Activated naive CD8-positive, alpha-beta T cell treated with anti-CD3 and anti-CD28 coated beads, Interleukin-2, amount 50 U/mL, for 24 hours (primary cell): ENCODE data around the gene PTPN23.

Experiments used
- ATAC-seq: fragments of 150-1000 bp; cut with Tn5 transposase; one replicate; pipeline ENCODE4 v1.10.0; 2021
- DNase-seq: peaks from one replicate; pipeline ENCODE4 v3.0.0; 2021
- H3K27ac Mint-ChIP-seq: one replicate; pipeline ENCODE4 v1.8.0; 2021; ENCODE audit warnings: mild to moderate bottlenecking, mixed read lengths
- H3K27me3 Mint-ChIP-seq: one replicate; pipeline ENCODE4 v1.8.0; 2021; ENCODE audit warnings: mixed read lengths
- H3K36me3 Mint-ChIP-seq: one replicate; pipeline ENCODE4 v1.8.0; 2021; ENCODE audit warnings: low read depth, mixed read lengths
- H3K4me1 Mint-ChIP-seq: one replicate; pipeline ENCODE4 v1.8.0; 2021; ENCODE audit warnings: mixed read lengths
- H3K4me3 Mint-ChIP-seq: one replicate; pipeline ENCODE4 v1.8.0; 2021; ENCODE audit warnings: mild to moderate bottlenecking, moderate library complexity, mixed read lengths
- H3K9me3 Mint-ChIP-seq: one replicate; pipeline ENCODE4 v1.8.0; 2021; ENCODE audit warnings: mixed read lengths

The PTPN23 gene

GRCh38 chr3:47406762-47407149 is 25.9 kb downstream of the PTPN23 start:
- Mint-ChIP-seq H3K9me3 (no peaks in the 10 kb centered on the region), H3K4me3 (no peak overlapping the region), H3K27ac (no peak overlapping the region), H3K4me1 (no peaks in the 10 kb centered on the region), H3K27me3 (no peaks in the 10 kb centered on the region), H3K36me3 (peaks cover 4% of the 10 kb centered on the region)
- no peak for ATAC-seq
- DNase-seq = no peak

DNA sequence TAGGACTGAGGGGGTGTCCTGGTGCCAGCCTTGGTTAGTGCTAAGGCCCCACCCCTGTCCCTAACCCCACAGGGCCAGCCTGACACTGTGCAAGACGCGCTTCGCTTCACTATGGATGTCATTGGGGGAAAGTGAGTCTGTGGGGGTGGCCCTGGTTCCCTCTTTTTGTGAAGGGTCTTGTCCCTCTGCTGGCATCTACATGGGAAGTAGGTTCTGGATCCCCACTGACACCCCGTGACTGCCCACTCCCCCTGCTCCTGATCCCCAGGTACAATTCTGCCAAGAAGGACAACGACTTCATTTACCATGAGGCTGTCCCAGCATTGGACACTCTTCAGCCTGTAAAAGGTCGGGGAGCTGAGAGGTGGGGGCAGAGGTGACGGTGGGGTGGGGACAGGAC is 26.4 kb downstream of the PTPN23 start:
- no peak overlapping the region for H3K4me3 Mint-ChIP-seq
- DNase-seq (no peak), ATAC-seq (no peak)
- H3K27ac Mint-ChIP-seq = no peak overlapping the region
- no peaks in the 10 kb centered on the region for H3K4me1 Mint-ChIP-seq
- H3K27me3 Mint-ChIP-seq = no peaks in the 10 kb centered on the region
- H3K9me3 Mint-ChIP-seq = no peaks in the 10 kb centered on the region
- H3K36me3 Mint-ChIP-seq = peaks cover 4% of the 10 kb centered on the region

GRCh38 chr3:47407896-47408838 is 27.3 kb downstream of the PTPN23 start:
- DNase-seq (no peak), ATAC-seq (no peak)
- no peaks in the 10 kb centered on the region for H3K27me3 Mint-ChIP-seq
- peaks cover 7% of the 10 kb centered on the region for H3K36me3 Mint-ChIP-seq
- H3K4me3 Mint-ChIP-seq = no peak overlapping the region
- H3K27ac Mint-ChIP-seq = peak overlapping the region; percentile 22
- no peaks in the 10 kb centered on the region for H3K9me3 Mint-ChIP-seq
- H3K4me1 Mint-ChIP-seq = no peaks in the 10 kb centered on the region

DNA sequence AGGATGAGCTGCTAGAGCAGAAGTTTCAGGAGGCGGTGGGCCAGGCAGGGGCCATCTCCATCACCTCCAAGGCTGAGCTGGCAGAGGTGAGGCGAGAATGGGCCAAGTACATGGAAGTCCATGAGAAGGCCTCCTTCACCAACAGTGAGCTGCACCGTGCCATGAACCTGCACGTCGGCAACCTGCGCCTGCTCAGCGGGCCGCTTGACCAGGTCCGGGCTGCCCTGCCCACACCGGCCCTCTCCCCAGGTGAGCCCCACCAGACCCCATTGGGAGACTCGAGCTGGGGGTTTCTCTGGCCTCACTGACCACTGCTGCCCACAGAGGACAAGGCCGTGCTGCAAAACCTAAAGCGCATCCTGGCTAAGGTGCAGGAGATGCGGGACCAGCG is 28.0 kb downstream of the PTPN23 start:
- no peaks in the 10 kb centered on the region for H3K9me3 Mint-ChIP-seq
- H3K36me3 Mint-ChIP-seq = peaks cover 10% of the 10 kb centered on the region
- DNase-seq (no peak), ATAC-seq (no peak)
- H3K4me1 Mint-ChIP-seq = no peaks in the 10 kb centered on the region
- no peak overlapping the region for H3K4me3 Mint-ChIP-seq
- no peak overlapping the region for H3K27ac Mint-ChIP-seq
- no peaks in the 10 kb centered on the region for H3K27me3 Mint-ChIP-seq

GRCh38 chr3:47409284-47409683 is 28.5 kb downstream of the PTPN23 start:
- no peaks in the 10 kb centered on the region for H3K27me3 Mint-ChIP-seq
- DNase-seq (no peak), ATAC-seq (no peak)
- H3K9me3 Mint-ChIP-seq = no peaks in the 10 kb centered on the region
- H3K36me3 Mint-ChIP-seq = peaks cover 10% of the 10 kb centered on the region
- no peak overlapping the region for H3K27ac Mint-ChIP-seq
- no peak overlapping the region for H3K4me3 Mint-ChIP-seq
- no peaks in the 10 kb centered on the region for H3K4me1 Mint-ChIP-seq

- ATAC-seq (no peak), DNase-seq (no peak)
- H3K4me1 Mint-ChIP-seq = no peaks in the 10 kb centered on the region
- no peaks in the 10 kb centered on the region for H3K27me3 Mint-ChIP-seq
- H3K36me3 Mint-ChIP-seq = peaks cover 10% of the 10 kb centered on the region
- no peaks in the 10 kb centered on the region for H3K9me3 Mint-ChIP-seq
- H3K27ac Mint-ChIP-seq = no peak overlapping the region
- H3K4me3 Mint-ChIP-seq = no peak overlapping the region
Measured at GRCh38 chr3:47409688-47410416, 29.0 kb downstream of the PTPN23 start.

DNA sequence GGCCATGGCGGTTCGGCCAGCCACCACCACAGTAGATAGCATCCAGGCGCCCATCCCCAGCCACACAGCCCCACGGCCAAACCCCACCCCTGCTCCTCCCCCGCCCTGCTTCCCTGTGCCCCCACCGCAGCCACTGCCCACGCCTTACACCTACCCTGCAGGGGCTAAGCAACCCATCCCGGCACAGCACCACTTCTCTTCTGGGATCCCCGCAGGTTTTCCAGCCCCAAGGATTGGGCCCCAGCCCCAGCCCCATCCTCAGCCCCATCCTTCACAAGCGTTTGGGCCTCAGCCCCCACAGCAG is 29.5 kb downstream of the PTPN23 start:
- DNase-seq = no peak
- H3K27me3 Mint-ChIP-seq = no peaks in the 10 kb centered on the region
- ATAC-seq = no peak
- no peak overlapping the region for H3K27ac Mint-ChIP-seq
- no peaks in the 10 kb centered on the region for H3K4me1 Mint-ChIP-seq
- H3K36me3 Mint-ChIP-seq = peaks cover 10% of the 10 kb centered on the region
- H3K9me3 Mint-ChIP-seq = no peaks in the 10 kb centered on the region
- H3K4me3 Mint-ChIP-seq = no peak overlapping the region

DNA sequence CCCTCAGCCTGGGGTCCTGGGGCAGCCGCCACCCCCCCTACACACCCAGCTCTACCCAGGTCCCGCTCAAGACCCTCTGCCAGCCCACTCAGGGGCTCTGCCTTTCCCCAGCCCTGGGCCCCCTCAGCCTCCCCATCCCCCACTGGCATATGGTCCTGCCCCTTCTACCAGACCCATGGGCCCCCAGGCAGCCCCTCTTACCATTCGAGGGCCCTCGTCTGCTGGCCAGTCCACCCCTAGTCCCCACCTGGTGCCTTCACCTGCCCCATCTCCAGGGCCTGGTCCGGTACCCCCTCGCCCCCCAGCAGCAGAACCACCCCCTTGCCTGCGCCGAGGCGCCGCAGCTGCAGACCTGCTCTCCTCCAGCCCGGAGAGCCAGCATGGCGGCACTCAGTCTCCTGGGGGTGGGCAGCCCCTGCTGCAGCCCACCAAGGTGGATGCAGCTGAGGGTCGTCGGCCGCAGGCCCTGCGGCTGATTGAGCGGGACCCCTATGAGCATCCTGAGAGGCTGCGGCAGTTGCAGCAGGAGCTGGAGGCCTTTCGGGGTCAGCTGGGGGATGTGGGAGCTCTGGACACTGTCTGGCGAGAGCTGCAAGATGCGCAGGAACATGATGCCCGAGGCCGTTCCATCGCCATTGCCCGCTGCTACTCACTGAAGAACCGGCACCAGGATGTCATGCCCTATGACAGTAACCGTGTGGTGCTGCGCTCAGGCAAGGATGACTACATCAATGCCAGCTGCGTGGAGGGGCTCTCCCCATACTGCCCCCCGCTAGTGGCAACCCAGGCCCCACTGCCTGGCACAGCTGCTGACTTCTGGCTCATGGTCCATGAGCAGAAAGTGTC is 30.2 kb downstream of the PTPN23 start:
- no peak overlapping the region for H3K4me3 Mint-ChIP-seq
- no peaks in the 10 kb centered on the region for H3K27me3 Mint-ChIP-seq
- no peaks in the 10 kb centered on the region for H3K9me3 Mint-ChIP-seq
- peaks cover 11% of the 10 kb centered on the region for H3K36me3 Mint-ChIP-seq
- peaks cover 2% of the 10 kb centered on the region for H3K4me1 Mint-ChIP-seq
- ATAC-seq (no peak), DNase-seq (no peak)
- peak overlapping the region; percentile 60 for H3K27ac Mint-ChIP-seq

DNA sequence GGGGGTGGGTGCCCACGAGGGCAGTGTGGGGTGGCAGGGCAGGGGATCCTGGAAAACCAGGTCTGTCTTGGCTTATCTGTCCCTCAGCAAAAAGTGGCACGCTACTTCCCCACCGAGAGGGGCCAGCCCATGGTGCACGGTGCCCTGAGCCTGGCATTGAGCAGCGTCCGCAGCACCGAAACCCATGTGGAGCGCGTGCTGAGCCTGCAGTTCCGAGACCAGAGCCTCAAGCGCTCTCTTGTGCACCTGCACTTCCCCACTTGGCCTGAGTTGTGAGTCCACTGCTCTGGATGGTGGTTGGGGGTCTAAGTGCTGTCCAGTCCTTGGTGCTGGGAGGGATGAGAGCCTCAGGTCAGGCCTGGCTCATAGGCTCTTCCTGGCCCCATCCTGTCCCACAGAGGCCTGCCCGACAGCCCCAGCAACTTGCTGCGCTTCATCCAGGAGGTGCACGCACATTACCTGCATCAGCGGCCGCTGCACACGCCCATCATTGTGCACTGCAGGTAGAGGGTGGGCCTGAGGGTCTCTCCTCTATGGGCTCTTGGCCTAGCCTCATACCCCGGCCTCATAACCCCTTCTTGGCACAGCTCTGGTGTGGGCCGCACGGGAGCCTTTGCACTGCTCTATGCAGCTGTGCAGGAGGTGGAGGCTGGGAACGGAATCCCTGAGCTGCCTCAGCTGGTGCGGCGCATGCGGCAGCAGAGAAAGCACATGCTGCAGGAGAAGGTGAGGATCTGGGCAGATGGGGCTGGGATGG is 31.1 kb downstream of the PTPN23 start:
- no peaks in the 10 kb centered on the region for H3K27me3 Mint-ChIP-seq
- H3K4me1 Mint-ChIP-seq = peaks cover 3% of the 10 kb centered on the region
- peak overlapping the region; percentile 60 for H3K27ac Mint-ChIP-seq
- no peak for ATAC-seq
- no peak overlapping the region for H3K4me3 Mint-ChIP-seq
- no peaks in the 10 kb centered on the region for H3K9me3 Mint-ChIP-seq
- DNase-seq = no peak
- peaks cover 13% of the 10 kb centered on the region for H3K36me3 Mint-ChIP-seq

- Mint-ChIP-seq H3K36me3 (peaks cover 13% of the 10 kb centered on the region), H3K9me3 (no peaks in the 10 kb centered on the region)
- no peak for ATAC-seq
Measured at GRCh38 chr3:47412453-47412756, 31.6 kb downstream of the PTPN23 start.

GRCh38 chr3:47412842-47413520 is 32.2 kb downstream of the PTPN23 start:
- Mint-ChIP-seq H3K4me1 (peaks cover 3% of the 10 kb centered on the region), H3K9me3 (no peaks in the 10 kb centered on the region), H3K27ac (peak overlapping the region; percentile 9), H3K4me3 (no peak overlapping the region), H3K36me3 (peaks cover 9% of the 10 kb centered on the region), H3K27me3 (no peaks in the 10 kb centered on the region)
- DNase-seq (no peak), ATAC-seq (no peak)

More at GRCh38 chr3:47412453-47412756, 31.6 kb downstream of the PTPN23 start:
- DNase-seq = no peak
- H3K27me3 Mint-ChIP-seq = no peaks in the 10 kb centered on the region
- H3K27ac Mint-ChIP-seq = no peak overlapping the region
- H3K4me3 Mint-ChIP-seq = no peak overlapping the region
- H3K4me1 Mint-ChIP-seq = peaks cover 3% of the 10 kb centered on the region

- Mint-ChIP-seq H3K27ac (no peak overlapping the region), H3K36me3 (peaks cover 9% of the 10 kb centered on the region), H3K27me3 (no peaks in the 10 kb centered on the region), H3K4me1 (peaks cover 3% of the 10 kb centered on the region), H3K9me3 (no peaks in the 10 kb centered on the region), H3K4me3 (no peak overlapping the region)
- ATAC-seq (no peak), DNase-seq (no peak)
Measured at GRCh38 chr3:47413751-47414150, 32.9 kb downstream of the PTPN23 start.

GRCh38 chr3:47414161-47414564 is 33.3 kb downstream of the PTPN23 start:
- H3K9me3 Mint-ChIP-seq = no peaks in the 10 kb centered on the region
- DNase-seq (no peak), ATAC-seq (no peak)
- H3K27me3 Mint-ChIP-seq = no peaks in the 10 kb centered on the region
- no peak overlapping the region for H3K27ac Mint-ChIP-seq
- H3K36me3 Mint-ChIP-seq = peaks cover 11% of the 10 kb centered on the region
- H3K4me3 Mint-ChIP-seq = no peak overlapping the region
- peaks cover 3% of the 10 kb centered on the region for H3K4me1 Mint-ChIP-seq
